Upper lobe of right lung (tissue), 1 donor: ENCODE measurements around the gene CIITA. TPM values are rescaled to one million over a fixed set of nuclear protein-coding genes. Genes with fewer than 3 reads are reported as not detected.
A peak's percentile ranks its signal among the peaks of the same experiment; 100 is the strongest.
"Not testable (repeated sequence)": the region's sequence is repeated elsewhere in the genome, so short reads cannot be mapped to it uniquely, and the experiment has no call there.

Source experiments
- ATAC-seq: fragments of 200-7000 bp; cut with Tn5 transposase; one replicate; pipeline ENCODE4 v1.9.1; 2020; ENCODE audit warnings: mild to moderate bottlenecking, moderate library complexity
- DNase-seq: peaks from one replicate; pipeline ENCODE4 v3.0.0-alpha.2; 2020
- H3K27ac ChIP-seq: fragments of 200-600 bp; one replicate; pipeline ENCODE4 v1.8.0; 2022
- H3K27me3 ChIP-seq: fragments of 200-600 bp; one replicate; pipeline ENCODE4 v1.8.0; 2022; ENCODE audit warnings: mild to moderate bottlenecking
- H3K36me3 ChIP-seq: fragments of 200-600 bp; one replicate; pipeline ENCODE4 v1.8.0; 2022
- H3K4me1 ChIP-seq: fragments of 200-600 bp; one replicate; pipeline ENCODE4 v1.8.0; 2022
- H3K4me3 ChIP-seq: fragments of 200-600 bp; one replicate; pipeline ENCODE4 v1.8.0; 2022; ENCODE audit warnings: mild to moderate bottlenecking
- H3K9me3 ChIP-seq: fragments of 200-600 bp; one replicate; pipeline ENCODE4 v1.8.0; 2022
- CTCF ChIP-seq: fragments of 200-600 bp; IDR thresholded peaks from one replicate; pipeline ENCODE4 v1.8.0; 2022; ENCODE audit warnings: antibody characterized with exemption
- intact Hi-C: fragments of 100-400 bp; cut with DNase I; formaldehyde crosslinking; loops from one replicate; pipeline ENCODE4 v1.11.0; 2022
- long read RNA-seq: library from polyadenylated mRNA; unstranded; transcript quantifications from one replicate; pipeline ENCODE4 v2.0.0, GENCODE V29; 2021
- total RNA-seq: library from RNA; stranded (reverse); fragmentation: NEBNext Ultra II Directional; extraction: Animal tissue kit (Norgen Biotek cat#: 25700); gene quantifications from one replicate; pipeline ENCODE4 v1.2.1, GENCODE V29; 2021
- donor health status: DM: no; HTN: yes; CAD: no; lungs with severe emphysema.

CIITA gene, protein sequence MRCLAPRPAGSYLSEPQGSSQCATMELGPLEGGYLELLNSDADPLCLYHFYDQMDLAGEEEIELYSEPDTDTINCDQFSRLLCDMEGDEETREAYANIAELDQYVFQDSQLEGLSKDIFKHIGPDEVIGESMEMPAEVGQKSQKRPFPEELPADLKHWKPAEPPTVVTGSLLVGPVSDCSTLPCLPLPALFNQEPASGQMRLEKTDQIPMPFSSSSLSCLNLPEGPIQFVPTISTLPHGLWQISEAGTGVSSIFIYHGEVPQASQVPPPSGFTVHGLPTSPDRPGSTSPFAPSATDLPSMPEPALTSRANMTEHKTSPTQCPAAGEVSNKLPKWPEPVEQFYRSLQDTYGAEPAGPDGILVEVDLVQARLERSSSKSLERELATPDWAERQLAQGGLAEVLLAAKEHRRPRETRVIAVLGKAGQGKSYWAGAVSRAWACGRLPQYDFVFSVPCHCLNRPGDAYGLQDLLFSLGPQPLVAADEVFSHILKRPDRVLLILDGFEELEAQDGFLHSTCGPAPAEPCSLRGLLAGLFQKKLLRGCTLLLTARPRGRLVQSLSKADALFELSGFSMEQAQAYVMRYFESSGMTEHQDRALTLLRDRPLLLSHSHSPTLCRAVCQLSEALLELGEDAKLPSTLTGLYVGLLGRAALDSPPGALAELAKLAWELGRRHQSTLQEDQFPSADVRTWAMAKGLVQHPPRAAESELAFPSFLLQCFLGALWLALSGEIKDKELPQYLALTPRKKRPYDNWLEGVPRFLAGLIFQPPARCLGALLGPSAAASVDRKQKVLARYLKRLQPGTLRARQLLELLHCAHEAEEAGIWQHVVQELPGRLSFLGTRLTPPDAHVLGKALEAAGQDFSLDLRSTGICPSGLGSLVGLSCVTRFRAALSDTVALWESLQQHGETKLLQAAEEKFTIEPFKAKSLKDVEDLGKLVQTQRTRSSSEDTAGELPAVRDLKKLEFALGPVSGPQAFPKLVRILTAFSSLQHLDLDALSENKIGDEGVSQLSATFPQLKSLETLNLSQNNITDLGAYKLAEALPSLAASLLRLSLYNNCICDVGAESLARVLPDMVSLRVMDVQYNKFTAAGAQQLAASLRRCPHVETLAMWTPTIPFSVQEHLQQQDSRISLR
- total RNA-seq, result 78.9 TPM
- long read RNA-seq, full-length matches to known transcripts, result 5 of 49 reads
- long read RNA-seq, partial matches to known transcripts, result 18 of 49 reads
- long read RNA-seq, other reads (novel, unspliced or antisense), result 26 of 49 reads

DNA sequence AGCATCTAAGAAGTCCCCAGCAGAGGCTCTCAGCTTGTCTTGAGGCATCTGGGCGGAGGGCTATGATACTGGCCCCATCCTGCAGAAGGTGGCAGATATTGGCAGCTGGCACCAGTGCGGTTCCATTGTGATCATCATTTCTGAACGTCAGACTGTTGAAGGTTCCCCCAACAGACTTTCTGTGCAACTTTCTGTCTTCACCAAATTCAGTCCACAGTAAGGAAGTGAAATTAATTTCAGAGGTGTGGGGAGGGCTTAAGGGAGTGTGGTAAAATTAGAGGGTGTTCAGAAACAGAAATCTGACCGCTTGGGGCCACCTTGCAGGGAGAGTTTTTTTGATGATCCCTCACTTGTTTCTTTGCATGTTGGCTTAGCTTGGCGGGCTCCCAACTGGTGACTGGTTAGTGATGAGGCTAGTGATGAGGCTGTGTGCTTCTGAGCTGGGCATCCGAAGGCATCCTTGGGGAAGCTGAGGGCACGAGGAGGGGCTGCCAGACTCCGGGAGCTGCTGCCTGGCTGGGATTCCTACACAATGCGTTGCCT lies at the start of gene CIITA:
CIITA (plus strand) TSS at position 404 of the 543 bp plus-strand sequence; CDS start at position 533, 129 bp downstream.
- intact Hi-C loops, result no loop called here
- Histone ChIP-seq H3K4me1 (peaks cover 26% of the 10 kb centered on the region), H3K9me3 (no peaks in the 10 kb centered on the region), H3K36me3 (no peaks in the 10 kb centered on the region), H3K27ac (peak within 1 kb of the TSS; percentile 2), H3K4me3 (peak within 1 kb of the TSS; percentile 66), H3K27me3 (no peaks in the 10 kb centered on the region)
- peak; percentile 70 for ATAC-seq
- DNase-seq, result peak; percentile 87
- TF ChIP-seq CTCF, result no peak

- no peaks in the 10 kb centered on the region for H3K27me3 ChIP-seq
- ATAC-seq (peak; percentile 54), DNase-seq (peak; percentile 81)
- peaks cover 34% of the 10 kb centered on the region for H3K4me1 ChIP-seq
- TF ChIP-seq CTCF, result no peak
- intact Hi-C loops, result no loop called here
- H3K4me3 ChIP-seq, result no peak overlapping the region
- H3K36me3 ChIP-seq, result no peaks in the 10 kb centered on the region
- H3K27ac ChIP-seq, result peak overlapping the region; percentile 88
- H3K9me3 ChIP-seq, result no peaks in the 10 kb centered on the region
Observed at GRCh38 chr16:10827691-10828341, 49.2 kb upstream of the CIITA start.

- peak overlapping the region; percentile 88 for H3K27ac ChIP-seq
- no peak for TF ChIP-seq CTCF
- intact Hi-C loops, result no loop called here
- H3K4me3 ChIP-seq, result peak overlapping the region; percentile 17
- peak; percentile 97 for DNase-seq
- H3K27me3 ChIP-seq, result no peaks in the 10 kb centered on the region
- H3K9me3 ChIP-seq, result no peaks in the 10 kb centered on the region
- H3K36me3 ChIP-seq, result no peaks in the 10 kb centered on the region
- peak; percentile 91 for ATAC-seq
- peaks cover 34% of the 10 kb centered on the region for H3K4me1 ChIP-seq
Observed at GRCh38 chr16:10828851-10829366, 48.1 kb upstream of the CIITA start.

- ATAC-seq, intact Hi-C loops, H3K9me3 ChIP-seq, H3K36me3 ChIP-seq, H3K27me3 ChIP-seq: not testable (repeated sequence)
- peak overlapping the region; percentile 88 for H3K27ac ChIP-seq
- H3K4me3 ChIP-seq, result peak overlapping the region; percentile 17
- H3K4me1 ChIP-seq, result peaks cover 34% of the 10 kb centered on the region
- peak; percentile 34 for DNase-seq
Observed at GRCh38 chr16:10829390-10830098, 47.5 kb upstream of the CIITA start.

- Histone ChIP-seq H3K27ac (peak overlapping the region; percentile 88), H3K4me1 (peaks cover 34% of the 10 kb centered on the region)
- DNase-seq, H3K9me3 ChIP-seq, H3K27me3 ChIP-seq, ATAC-seq, H3K36me3 ChIP-seq, intact Hi-C loops, H3K4me3 ChIP-seq: not testable (repeated sequence)
Observed at GRCh38 chr16:10830240-10830639, 46.8 kb upstream of the CIITA start.
